Measurements from ENCODE around the gene SLIT3.

- no peak for TF ChIP-seq POLR2A (IDR thresholded peaks at IDR 0.05)
- TF ChIP-seq CTCF (IDR thresholded peaks at IDR 0.05): no peak
- no peak for TF ChIP-seq EP300 (IDR thresholded peaks at IDR 0.05)
- no peak for TF ChIP-seq POLR2AphosphoS5 (IDR thresholded peaks at IDR 0.05)
These were observed 423.6 kb downstream of the SLIT3 start for GRCh38 chr5:168877132-168877892.

Measured in stomach (tissue), 4 donors.